Activated CD8-positive, alpha-beta memory T cell treated with anti-CD3 and anti-CD28 coated beads for 1 hour (primary cell): ENCODE data around the gene LYVE1.

Experiments used
- DNase-seq, 2 donors: peaks; one replicate each; pipeline ENCODE4 v3.0.0-alpha.2; 2020; ENCODE audit warnings: low read depth in 1 of 2; ENCODE audit errors: extremely low read depth in 1 of 2

LYVE1 gene

DNA sequence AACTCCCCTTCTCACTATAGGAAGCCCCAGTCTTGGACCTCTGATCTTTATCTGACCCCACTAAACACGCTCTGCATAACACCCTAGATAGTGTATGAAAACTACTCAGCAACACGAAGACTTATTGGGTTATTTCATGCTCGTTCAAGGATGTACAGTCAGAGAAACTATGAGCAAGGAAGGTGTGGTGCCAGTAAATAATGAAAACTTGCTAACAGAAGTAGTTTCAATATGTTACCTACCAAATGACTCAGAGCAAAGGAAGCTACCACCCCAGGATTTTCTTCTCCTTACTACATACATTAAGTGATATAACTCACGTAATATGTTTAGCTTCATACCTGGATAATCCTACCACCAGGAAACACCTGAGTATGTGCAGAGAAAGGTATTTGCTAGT lies 25.9 kb upstream of the LYVE1 start:
- no peak for DNase-seq

DNA sequence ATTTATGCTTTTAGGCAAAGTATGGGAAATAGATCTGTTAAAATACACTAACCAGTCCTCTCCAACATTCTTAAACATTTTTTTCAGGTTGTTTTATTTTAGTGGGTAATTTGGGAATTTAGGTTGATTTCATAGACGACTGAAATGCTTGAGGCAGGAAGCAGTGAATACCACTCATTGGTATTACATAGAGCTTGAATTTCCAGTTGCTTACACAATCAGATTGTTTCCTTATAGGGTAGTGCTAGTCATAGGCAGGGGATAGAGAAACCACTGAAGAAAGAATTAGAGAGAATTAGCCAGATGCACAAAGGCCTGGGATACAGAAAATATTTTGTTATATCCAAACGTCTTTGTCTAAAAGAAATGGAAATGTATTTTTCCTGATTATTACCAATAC lies 23.9 kb upstream of the LYVE1 start:
- DNase-seq: no peak

DNA sequence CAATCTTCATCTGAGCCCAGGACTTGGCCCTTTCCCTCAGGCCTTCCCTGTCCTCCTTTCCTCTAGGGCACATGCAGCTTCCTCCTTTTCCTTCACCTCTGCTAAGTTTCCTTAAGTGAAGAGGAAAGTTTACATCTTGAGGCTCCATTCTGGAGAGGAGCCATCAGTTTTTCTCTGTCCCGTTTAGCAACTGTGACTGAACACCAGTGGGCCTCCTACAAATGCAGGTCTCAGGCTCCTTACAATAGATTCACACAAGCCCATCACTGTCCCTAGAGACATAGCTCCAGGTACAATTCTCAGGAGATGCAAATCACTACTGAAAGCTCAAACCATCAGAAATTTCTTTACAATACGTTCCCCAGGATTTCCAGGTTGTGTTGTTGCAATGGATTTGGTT lies 23.3 kb upstream of the LYVE1 start:
- DNase-seq: no peak

DNA sequence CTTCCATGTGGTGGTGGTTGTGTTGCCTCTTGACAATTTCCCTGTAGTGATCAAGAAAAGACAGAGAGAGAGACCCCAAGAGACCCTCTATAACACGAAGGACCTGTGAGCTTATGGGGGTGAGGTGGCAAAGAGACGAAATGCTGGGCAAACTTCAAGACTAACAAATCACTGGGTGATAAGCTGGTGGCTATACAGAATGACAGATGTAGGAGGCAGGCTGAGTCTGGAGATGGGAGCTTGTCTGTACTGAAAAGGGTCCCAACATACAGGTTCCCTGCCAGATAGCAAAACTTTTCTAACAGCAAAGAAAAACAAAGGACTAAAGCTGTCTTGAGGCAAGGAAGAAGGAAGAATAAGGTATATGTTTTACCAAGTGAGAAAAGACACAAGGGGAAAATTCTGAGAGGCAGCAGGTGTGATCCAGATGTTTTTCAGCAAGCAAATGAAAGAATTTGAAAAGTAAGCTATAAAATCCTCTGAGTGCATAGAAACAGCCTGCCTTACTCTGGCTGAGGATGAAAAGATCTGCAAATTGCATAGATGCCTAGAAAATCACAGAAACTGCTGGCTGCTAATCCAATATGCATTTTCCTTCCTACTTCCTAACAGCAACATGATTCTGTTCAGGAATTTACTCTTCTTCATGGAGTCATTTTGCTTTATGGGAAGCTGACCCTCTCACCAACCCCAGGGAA lies 21.9 kb upstream of the LYVE1 start:
- DNase-seq: no peak

DNA sequence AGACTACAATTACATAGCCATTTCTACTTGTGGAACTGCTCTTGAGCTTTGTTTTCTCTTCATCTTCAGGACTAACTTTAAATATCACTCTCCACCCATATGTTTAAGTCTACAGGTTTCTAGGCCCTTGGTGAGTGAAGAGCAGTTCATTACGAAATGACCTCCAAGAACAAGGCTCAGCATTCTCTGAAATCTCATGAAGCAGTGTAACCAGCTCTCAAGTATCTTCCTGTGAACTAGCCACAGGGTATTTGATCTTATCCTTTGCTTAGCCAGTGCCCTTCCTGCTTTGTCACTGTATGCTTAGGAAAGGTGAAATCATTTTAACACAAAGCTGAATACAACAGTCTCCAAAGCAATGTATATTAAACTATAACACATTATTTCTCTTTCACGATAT lies 20.4 kb upstream of the LYVE1 start:
- no peak for DNase-seq

DNA sequence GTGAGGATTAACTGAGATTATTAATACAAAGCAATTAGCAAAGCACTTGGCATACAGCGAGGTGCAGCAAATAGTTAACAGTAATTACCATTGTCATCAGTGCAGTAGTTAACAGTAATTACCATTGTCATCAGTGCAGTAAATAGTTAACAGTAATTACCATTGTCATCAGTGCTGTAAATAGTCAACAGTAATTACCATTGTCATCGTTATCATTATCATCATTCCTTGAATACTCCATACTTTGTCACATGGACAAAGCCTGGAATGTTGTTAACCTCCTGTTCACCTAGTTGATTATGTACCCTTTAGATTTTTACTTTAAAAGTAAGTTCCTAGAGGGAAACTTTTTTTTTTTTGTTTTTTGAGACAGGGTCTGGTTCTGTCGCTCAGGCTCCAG lies 19.5 kb upstream of the LYVE1 start:
- DNase-seq: no peak

DNA sequence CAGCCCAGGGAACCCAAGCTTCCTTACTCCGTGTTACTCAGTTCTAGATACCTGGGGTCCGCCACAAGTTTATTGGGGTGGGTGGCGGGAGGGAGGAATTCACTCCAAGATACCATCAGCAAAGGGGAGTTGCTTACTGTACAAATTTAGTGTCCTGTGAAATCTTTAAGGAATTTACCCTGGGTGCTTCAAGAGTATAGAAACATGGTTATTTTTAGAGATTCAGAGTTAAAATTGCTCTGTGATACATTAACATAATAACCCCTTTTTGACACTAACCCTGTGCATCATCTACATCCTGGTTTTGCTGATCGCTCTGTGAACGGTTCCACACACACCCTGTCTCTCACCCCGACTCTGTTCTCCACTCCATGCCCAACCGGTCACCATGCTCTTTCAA lies 18.9 kb upstream of the LYVE1 start:
- no peak for DNase-seq

DNA sequence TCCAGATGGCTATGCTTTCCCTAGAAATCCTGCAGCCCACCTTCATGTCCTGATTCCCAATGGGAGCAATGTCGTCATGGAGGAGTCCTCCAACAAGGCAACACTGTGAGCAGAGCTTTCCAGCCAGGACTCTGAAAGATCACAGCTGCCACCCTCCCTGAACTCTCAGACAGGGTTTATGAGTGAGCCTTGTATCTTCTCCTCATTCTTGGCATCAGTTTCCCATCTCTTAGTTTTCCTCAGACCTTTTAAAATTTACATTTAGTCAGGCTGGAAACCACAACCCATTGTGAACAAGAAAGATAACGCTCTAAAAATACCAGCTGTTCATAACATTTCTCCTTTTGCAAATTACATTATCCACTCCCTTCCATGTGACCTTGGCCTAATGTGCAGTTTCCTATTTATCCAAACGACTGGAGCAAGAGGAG lies 15.6 kb upstream of the LYVE1 start:
- no peak for DNase-seq

DNA sequence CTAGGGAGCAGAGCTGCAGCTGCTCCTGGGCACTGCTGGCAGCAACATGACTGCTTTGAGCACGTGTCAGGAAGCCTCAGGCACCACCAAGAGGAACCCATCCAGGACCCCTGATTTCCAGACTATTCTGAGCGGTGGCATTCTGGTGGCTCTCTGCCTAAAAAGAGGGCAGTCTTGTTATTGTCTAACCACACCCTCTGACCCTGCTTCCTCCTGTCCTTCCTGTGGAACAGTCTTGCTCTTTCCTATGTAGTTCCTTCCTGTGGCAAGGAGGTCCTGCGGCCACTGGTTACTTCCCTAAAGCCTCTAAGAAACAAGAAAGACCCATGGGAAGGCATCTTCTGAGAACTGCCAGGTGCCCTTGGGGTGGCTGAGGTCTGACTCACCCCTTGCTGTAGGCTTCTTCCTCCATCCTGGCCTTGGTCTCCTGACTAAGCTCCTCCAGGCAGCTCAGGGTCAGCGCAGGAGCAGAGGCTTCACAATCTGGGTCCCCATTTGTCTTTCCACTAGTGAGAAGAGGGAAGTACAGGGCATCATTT lies 13.1 kb upstream of the LYVE1 start:
- DNase-seq: no peak

DNA sequence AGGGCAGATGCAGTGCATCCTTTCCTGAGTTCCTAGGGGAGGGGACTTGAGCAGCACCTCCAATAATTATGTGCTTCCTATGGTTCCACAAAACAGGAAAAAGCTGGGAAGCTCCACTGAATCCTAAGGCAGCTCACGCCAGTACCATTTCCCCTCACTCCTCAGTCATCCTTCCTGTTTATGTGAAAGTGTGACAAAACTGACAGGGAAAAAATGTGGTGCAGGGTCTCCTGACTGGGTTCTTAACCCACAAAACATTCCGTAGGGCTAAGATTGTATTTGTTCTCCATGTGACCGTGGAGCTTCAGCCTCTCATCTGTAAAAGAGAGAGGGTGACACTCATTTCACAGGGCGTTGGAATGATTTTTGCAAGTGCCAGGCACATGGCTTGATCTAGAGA lies 12.2 kb upstream of the LYVE1 start:
- DNase-seq: no peak

DNA sequence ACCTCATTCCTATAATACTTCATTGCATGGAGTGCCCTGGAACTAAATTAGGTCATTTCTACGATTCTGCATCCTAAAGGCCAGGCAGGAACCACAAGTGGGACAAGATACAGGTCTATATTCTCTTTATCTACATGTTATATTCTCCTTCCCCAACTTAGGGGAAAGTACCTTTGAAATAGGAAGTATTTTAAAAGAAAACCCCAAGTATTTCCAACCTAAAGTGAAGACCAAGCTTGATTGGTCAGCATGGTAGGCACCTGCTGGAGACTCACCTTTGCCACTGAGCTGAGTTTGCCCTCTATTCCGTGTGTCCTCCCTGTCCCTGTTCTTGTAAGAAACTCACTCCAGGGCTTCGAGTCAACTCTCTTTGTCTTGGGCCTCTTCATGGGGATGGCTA lies 11.2 kb upstream of the LYVE1 start:
- DNase-seq: no peak

DNA sequence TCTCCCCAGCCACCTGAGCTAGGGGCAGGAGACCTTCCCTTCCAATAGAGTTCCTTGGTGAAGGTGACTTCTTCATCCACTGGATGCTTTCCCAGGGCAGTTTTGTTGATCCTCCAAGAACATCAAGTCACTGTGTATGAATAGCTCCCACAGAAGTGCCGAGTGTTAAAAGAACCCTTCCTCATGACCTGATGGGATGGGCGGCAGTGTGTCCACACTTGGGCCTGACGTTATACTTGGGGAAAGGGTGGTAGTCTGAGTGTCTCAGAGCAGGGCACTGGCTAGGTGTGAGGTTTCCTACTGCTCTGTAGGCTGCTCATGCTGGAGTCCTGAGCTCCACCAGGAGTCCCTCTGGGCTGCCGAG lies 7.6 kb upstream of the LYVE1 start:
- DNase-seq: no peak

DNA sequence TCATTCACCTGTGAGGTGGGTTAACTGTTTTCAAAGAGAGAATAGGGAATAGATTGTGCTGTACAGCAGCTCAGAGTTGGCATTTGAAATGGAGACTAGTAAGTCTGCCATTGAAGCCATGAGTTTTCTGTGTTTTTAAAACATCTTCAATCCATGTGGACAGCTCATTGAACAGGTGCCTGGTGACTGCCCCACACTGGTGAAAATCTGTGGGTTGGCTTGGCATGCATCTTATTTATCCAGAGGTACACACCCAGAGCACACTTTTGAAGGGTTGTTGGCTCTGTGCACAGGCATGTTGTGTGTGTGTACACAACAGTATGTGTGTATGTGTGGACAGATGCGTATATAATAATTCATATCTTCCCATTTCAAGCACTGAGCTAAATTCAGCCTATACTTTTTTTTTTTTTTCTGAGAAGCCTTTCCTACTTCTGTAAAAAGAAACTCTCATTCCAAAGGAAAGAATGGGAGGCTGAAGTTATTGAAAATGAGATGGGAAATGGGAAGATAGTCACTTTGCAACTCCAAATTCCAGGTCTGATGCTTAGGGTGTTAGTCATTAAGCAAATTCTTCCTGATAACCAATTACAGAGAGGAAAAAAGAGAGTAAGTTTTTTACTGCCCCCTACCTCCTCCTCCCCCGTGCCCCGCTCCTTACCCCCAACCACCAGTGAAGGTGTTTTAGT lies 7.0 kb upstream of the LYVE1 start:
- DNase-seq: no peak

DNA sequence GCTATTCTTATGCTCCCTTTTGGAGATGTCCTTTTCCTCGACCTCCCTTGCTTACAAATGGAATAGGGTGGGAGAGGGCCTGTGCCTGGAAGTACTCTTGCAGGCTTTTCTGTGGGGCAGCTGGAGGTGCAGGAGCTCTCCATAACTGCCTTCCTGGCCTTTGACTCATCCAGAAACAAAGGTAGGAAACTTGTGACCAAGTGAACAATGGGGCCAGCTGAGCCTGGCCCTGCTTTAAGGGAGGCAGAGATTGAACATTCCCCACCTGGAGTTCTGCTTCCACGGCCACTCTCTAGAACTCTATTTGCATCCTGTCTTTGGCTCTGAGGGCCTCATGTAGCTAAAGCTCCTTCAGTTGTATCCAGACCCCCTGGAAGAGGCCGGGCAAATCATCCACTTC lies 5.1 kb upstream of the LYVE1 start:
- no peak for DNase-seq

DNA sequence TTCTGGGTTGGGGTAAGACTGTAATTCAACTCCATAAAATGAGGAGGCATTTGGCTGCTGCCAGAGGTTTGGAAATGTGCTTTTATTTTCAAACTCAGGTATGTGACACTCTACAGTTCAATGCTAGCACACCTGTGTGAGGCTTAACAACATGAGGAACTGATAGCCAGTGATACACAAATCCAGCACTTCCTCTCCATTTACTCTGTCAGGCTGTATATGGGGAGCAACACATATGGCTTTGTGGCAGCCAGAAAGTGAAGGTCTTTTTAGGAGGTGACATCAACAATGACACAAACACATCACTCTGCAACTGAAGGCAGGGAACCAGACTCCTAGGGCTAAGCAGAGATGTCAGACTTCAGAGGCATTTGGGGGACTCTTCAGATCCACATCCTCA lies 4.6 kb upstream of the LYVE1 start:
- no peak for DNase-seq

DNA sequence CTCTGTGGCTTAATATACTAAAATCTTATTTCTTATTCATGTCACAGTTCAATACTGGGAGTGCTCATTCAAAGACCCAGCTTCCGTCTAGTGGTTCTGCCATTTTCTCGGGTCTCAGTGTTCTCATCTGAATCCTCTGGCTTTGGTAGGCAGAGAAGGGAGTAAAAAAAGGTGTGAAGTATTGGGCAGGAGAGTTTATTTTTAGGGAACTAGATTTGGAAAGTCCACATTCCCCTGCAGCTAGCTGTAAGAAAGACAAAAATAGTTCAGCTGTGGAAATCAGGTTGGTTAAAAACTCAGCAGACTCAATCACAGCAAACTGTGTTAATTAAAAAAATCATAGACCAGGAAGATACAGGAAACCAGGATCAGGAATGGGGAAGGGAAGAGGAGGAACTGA lies 4.1 kb upstream of the LYVE1 start:
- DNase-seq: no peak

DNA sequence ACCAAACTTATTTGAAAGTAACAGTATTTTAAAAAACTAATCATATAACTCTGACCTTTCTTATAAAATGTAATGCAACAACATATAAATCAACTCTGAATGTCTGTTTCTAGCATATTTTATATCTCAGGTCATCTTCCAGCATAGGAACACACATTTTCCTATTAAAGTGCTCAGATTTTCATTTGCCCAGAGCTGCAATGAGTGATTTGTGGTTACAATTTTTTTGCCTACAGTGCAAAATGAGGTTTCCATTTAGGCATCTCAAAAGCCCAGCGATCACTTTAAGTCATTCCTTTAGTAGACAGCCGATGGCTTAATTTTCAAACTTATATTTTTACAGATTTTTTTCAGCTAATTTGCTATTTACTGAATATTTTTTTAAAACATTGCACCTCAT lies 1.0 kb downstream of the LYVE1 start:
- DNase-seq: no peak

DNA sequence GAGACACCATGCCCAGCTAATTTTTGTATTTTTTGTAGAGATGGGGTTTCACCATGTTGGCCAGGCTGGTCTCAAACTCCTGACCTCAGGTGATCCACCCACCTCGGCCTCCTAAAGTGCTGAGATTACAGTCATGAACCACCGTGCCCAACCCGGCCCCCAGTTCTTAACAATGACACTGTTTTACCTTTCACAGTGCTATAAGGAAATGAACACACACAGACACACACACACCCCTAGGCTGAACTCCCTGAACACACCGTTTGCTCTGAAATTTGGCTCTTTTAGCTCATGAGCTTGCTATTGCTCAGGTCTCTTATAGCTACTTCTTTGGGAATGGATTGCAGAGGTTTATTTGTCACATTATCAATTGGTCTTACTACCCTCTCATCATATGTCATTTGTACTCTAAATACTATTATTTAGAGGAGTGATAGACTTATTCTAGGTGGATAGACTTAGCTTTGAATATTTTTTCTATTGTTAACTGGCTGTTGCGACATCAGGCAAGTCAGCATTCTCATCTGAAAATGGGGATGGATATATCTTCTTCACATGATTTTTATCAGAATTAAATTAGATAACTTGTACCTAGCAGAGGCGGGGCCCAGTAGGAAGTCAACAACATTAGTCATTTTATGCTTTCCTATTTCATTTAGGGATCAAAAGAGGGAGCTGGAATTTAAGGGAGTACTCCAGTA lies 2.1 kb downstream of the LYVE1 start:
- no peak for DNase-seq

DNA sequence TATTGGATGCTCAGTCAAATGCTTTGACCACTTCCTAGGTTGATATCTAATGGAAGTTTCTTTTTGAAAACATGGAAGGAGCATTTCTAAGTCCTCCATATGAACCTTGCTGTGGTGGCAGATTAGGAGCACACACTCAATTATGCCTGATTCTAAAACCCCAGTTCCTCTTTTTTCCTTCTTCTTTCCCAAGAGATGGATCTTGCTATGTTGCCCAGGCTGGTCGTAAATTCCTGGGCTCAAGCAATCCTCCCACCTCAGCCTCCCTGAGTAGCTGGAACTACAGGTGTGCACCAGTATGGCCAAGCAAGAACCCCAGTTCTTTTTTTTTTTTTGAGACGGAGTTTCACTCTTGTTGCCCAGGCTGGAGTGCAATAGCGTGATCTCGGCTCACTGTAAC lies 3.0 kb downstream of the LYVE1 start:
- no peak for DNase-seq

DNA sequence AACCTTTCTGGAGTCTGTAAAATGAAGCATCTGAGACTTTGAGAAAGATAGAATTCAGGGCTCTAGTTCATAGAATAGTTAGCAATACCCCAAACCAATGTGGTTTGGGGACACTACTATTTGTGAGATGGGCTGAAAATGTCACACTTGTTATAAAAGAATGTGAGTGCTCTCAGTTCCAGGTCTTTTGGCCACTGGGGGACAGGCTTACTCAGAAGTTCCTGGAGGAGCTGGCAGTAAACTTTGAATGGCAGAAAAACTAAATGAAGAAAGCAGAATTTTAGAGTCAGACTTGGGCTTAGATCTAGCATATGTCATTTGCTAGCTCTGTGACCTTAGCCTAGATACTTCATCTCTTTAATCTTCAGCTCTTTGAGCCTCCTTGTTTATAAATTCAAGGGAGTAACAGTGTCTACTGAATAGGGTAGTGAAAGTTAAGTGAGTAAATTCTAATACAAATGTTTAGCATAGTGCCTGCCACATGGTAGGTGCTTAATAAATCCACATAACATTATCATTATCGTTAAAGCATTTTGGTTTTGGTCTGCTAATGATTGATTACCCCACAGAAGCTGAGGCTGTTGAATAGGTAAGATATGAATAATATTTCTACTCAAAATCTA lies 3.7 kb downstream of the LYVE1 start:
- no peak for DNase-seq

DNA sequence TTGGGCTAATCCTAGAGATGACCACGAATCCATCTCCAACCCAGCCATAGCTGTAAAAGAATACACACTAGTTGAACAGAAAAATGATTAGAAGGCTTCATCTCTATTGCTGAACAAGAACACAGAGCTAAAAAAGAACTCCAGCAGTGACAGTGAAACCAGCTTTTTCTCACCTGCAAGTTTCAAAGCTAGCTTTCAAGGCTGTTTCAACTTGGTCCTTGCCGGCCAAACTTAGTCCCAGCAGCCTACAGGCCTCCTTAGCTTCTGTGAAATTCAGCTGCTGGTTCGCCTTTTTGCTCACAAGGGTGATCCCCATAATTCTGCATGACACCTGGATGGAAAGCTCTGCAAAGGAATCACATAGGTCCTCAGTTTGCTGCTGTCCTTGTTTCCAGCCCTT lies 4.4 kb downstream of the LYVE1 start:
- DNase-seq: no peak

DNA sequence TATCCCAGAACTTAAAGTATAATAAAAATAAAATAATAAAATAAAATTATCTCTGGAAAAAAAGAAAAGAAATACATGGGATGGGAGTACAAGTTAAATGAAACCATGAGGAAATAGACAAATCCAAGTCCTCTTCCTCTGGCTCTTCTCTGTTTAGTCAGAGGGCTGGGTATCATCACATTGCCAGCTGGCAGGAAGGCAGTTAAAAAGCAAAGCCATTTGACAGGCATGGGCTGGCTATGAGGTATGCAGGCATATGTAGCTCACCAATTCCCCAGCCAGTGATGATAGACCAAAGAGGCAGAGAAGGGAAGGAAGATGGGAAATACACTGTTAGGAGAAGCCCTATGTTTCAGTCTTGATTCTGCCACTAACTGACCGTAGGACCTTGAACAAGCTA lies 6.5 kb downstream of the LYVE1 start:
- no peak for DNase-seq
